Measurements from ENCODE around the gene POM121L2.

GRCh38 chr6:27332692-27333641 is 20.9 kb upstream of the POM121L2 start:
- no peak for TF ChIP-seq MAX (IDR thresholded peaks at IDR 0.05; ENCODE audit: insufficient read depth, insufficient read length)
- no peak for TF ChIP-seq POLR2A (IDR thresholded peaks at IDR 0.05; ENCODE audit: low read depth, low read length)
- no peak for TF ChIP-seq CTCF (IDR thresholded peaks at IDR 0.05; ENCODE audit: extremely low read depth in 1 of 2, insufficient read depth in 1 of 2, low read depth in 1 of 2, low read length in 2 of 2)
